ENCODE measurements around the gene PPFIA4.

The PPFIA4 gene

GRCh38 chr1:203041351-203041932 is 15.2 kb downstream of the PPFIA4 start:
- no peak for DNase-seq

- DNase-seq, result no peak
Measured at GRCh38 chr1:203043830-203044545, 17.7 kb downstream of the PPFIA4 start.

- no peak for DNase-seq
Measured at GRCh38 chr1:203044546-203045250, 18.4 kb downstream of the PPFIA4 start.

- no peak for DNase-seq
Measured at GRCh38 chr1:203045336-203045735, 19.0 kb downstream of the PPFIA4 start.

- no peak for DNase-seq
Measured at GRCh38 chr1:203045821-203046594, 19.7 kb downstream of the PPFIA4 start.

GRCh38 chr1:203046984-203047630 is 20.8 kb downstream of the PPFIA4 start:
- DNase-seq, result no peak

- no peak for DNase-seq
Measured at GRCh38 chr1:203048086-203048485, 21.8 kb downstream of the PPFIA4 start.

- DNase-seq, result no peak
Measured at GRCh38 chr1:203048555-203049051, 22.3 kb downstream of the PPFIA4 start.

- DNase-seq, result no peak
Measured at GRCh38 chr1:203049077-203049476, 22.8 kb downstream of the PPFIA4 start.

GRCh38 chr1:203049576-203050180 is 23.4 kb downstream of the PPFIA4 start:
- DNase-seq, result no peak

- no peak for DNase-seq
Measured at GRCh38 chr1:203050826-203051225, 24.5 kb downstream of the PPFIA4 start.

- DNase-seq, result no peak
Measured at GRCh38 chr1:203051841-203052324, 25.6 kb downstream of the PPFIA4 start.

- DNase-seq, result no peak
Measured at GRCh38 chr1:203052601-203053000, 26.3 kb downstream of the PPFIA4 start.

GRCh38 chr1:203054184-203054583 is 27.9 kb downstream of the PPFIA4 start:
- DNase-seq, result no peak

- DNase-seq, result no peak
Measured at GRCh38 chr1:203054642-203055041, 28.4 kb downstream of the PPFIA4 start.

GRCh38 chr1:203055161-203055799 is 29.0 kb downstream of the PPFIA4 start:
- no peak for DNase-seq

- DNase-seq, result no peak
Measured at GRCh38 chr1:203056012-203056411, 29.7 kb downstream of the PPFIA4 start.

- DNase-seq, result no peak
Measured at GRCh38 chr1:203056516-203056915, 30.2 kb downstream of the PPFIA4 start.

- DNase-seq, result no peak
Measured at GRCh38 chr1:203057911-203058675, 31.8 kb downstream of the PPFIA4 start.

GRCh38 chr1:203058676-203058935 is 32.3 kb downstream of the PPFIA4 start:
- no peak for DNase-seq

- no peak for DNase-seq
Measured at GRCh38 chr1:203059485-203059884, 33.2 kb downstream of the PPFIA4 start.

Data from T1000 (cell line).